Measurements from ENCODE around the gene RPTOR. TPM values are rescaled to one million over a fixed set of nuclear protein-coding genes. Genes with fewer than 3 reads are reported as not detected.

Gene RPTOR
- total and polyA plus RNA-seq, 12 donors, result 7.9 to 30.3 (median 25.6) TPM

DNA sequence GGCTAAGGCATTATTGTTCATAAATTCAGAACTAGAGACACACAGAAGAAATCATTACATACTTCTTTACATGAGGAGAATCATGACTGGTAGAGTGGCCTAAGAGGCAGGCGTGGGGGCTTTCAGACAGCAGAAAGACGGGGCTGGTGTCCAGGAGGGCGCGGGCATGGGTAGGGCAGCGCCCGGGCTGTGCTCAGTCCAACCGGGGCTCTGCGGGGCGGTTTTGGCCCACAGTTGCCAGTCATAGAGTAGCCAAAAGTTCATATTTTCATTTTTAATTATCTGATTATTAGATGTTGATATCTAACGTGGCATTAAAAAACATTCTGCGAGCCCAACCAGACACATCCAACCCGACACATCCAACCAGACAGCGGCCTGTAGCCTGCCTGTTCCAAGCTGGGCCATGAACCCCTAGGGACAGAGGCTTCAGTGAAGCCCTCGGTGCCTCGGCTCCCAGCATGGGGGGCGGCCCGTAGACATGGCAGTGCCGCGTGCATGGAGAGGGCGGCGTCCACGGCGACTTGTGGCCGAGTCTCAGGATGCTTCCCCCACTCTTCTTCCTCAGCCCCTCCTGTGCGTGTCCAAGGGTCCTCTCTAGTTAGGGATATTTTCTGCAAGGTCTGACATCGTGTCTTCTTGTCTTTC, 284.7 kb downstream of the RPTOR start:
- 90 to 93% methylated on average over 26 of the region's 26 CpGs for WGBS, 2 donors
- DNase-seq (no peak), ATAC-seq (no peak)
- peaks cover 0 to 29% (median 0%) of the 10 kb centered on the region in 9 donors for H3K36me3 ChIP-seq
- no peaks in the 10 kb centered on the region for H3K9me3 ChIP-seq
- no peaks in the 10 kb centered on the region for H3K27me3 ChIP-seq
- H3K4me3 ChIP-seq, result no peak overlapping the region
- no peak overlapping the region for H3K27ac ChIP-seq
- intact Hi-C loops (cut with DNase I), result no loop called here
- H3K4me1 ChIP-seq, result peaks cover 0 to 35% (median 17%) of the 10 kb centered on the region in 9 donors
- no peak for TF ChIP-seq CTCF (IDR thresholded peaks at IDR 0.05)

DNA sequence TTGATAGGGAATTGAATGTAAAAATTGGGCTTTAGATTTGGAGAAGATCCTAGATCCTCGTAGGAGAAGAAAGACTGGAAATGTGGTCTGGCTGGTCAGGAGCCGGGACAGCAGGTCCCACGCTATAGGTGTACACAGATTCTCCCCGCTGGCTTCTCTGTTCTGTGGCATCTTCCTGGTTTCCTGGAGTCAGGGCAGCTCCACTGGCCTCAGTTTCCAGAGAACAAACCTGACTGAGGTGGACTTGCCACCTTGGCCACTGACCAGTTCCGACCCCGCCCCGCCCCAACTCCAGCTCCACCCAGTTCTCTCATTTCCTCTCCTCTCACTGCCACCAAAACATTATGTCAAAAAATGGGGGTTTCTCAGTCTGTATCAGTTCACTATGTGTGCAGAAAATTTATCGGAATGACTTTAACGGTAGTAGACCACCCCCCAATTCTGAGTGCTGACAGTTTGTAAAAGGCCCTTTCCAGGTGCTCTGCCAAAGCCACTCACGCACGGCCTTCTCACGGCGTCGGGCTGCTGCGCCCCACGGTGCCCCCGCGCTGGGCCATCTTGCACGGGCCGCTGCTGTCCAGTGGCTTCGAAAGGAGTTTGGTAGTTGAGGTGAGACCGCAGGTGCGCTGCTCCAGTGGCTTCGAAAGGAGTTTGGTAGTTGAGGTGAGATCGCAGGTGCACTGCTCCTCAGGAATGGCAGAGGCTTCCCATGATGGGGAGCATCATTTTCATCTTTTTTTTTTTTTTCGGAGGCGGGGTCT, 285.6 kb downstream of the RPTOR start:
- Histone ChIP-seq H3K27ac (no peak overlapping the region), H3K4me1 (peaks cover 0 to 35% (median 17%) of the 10 kb centered on the region in 9 donors), H3K27me3 (no peaks in the 10 kb centered on the region), H3K4me3 (no peak overlapping the region), H3K36me3 (peaks cover 0 to 24% (median 0%) of the 10 kb centered on the region in 9 donors), H3K9me3 (no peaks in the 10 kb centered on the region)
- no peak for DNase-seq
- no peak for TF ChIP-seq CTCF (IDR thresholded peaks at IDR 0.05)
- ATAC-seq, result no peak
- WGBS, 2 donors, result 97% methylated on average over 27 of the region's 27 CpGs
- intact Hi-C loops (cut with DNase I), result no loop called here

GRCh38 chr17:80831491-80831890, 286.9 kb downstream of the RPTOR start:
- Histone ChIP-seq H3K4me1 (peaks cover 0 to 31% (median 16%) of the 10 kb centered on the region in 9 donors), H3K4me3 (no peak overlapping the region), H3K27ac (no peak overlapping the region), H3K9me3 (no peaks in the 10 kb centered on the region), H3K27me3 (no peaks in the 10 kb centered on the region), H3K36me3 (peaks cover 0 to 17% (median 0%) of the 10 kb centered on the region in 9 donors)
- ATAC-seq, result no peak
- intact Hi-C loops (cut with DNase I), result no loop called here
- WGBS, 2 donors, result 93 to 97% methylated on average over 6 of the region's 6 CpGs
- TF ChIP-seq CTCF (IDR thresholded peaks at IDR 0.05), result no peak
- DNase-seq, result no peak

GRCh38 chr17:80832266-80832676, 287.6 kb downstream of the RPTOR start:
- Histone ChIP-seq H3K4me3 (peak overlapping the region in 7 of 10 donors; percentile 39 to 59 (median 51)), H3K36me3 (peaks cover 0 to 10% (median 0%) of the 10 kb centered on the region in 9 donors), H3K9me3 (no peaks in the 10 kb centered on the region), H3K27ac (peak overlapping the region in 9 of 10 donors; percentile 52 to 93 (median 81)), H3K4me1 (peaks cover 0 to 29% (median 16%) of the 10 kb centered on the region in 9 donors), H3K27me3 (no peaks in the 10 kb centered on the region)
- DNase-seq (peak in 1 of 2 donors; percentile 64), ATAC-seq (peak in 5 of 8 donors; percentile 14 to 40 (median 21))
- WGBS, 2 donors, result 76 to 80% methylated on average over 12 of the region's 12 CpGs
- intact Hi-C loops (cut with DNase I), result loop anchor here in 1 of 10 donors (2.0 kb wide), 1 partner anchor 75 kb away; no protein-coding TSS in a partner anchor
- no peak for TF ChIP-seq CTCF (IDR thresholded peaks at IDR 0.05)
